ENCODE data around the gene ZNF345.

Gene ZNF345

DNA sequence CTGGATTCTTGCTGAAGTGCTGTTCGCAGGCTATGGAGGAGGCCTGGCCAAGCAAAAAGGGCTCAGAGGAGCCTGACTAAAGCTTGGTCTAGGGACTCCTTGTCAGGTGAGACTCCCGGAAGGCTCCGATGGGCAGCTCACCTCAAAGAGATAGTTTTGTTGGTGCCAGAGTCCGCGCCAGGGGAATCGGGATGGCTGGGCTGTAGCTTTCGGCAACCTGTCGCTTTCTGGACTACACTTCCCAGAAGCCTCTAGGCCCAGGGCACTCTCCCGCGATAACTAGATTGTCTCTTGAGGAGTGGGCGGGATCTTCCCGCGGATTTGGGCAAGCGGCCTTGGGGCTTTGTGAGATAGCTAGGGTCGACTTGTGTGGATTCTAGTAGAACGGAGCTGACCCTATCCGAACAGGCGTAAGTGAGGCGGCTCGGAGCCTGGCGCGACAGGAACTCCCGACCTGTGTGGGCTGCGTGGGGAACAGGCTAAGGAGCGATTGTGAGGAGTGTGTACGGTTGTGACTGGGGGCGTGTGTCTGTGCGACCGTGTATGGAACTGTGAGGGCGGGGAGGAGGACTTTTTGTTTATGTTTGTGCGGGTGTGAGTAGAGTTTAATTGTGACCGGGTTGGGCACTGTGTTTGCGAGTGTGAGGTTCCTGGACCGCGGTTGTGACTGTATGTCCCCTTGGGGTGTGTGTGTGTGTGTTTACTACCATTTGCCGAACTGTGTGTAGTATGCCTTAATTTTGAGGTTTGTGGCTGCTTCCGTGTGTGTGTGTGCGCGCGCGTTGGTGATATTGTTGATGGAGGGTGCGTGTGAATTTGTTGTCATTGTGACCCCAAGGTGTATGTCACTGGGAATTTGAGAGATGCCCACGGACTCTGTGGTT is at the start of gene ZNF345:
ZNF345 (plus strand) TSS at position 318 of the 884 bp plus-strand sequence. CDS start 25,955 bp downstream, outside the sequence.
- peak; percentile 88 for DNase-seq

DNA sequence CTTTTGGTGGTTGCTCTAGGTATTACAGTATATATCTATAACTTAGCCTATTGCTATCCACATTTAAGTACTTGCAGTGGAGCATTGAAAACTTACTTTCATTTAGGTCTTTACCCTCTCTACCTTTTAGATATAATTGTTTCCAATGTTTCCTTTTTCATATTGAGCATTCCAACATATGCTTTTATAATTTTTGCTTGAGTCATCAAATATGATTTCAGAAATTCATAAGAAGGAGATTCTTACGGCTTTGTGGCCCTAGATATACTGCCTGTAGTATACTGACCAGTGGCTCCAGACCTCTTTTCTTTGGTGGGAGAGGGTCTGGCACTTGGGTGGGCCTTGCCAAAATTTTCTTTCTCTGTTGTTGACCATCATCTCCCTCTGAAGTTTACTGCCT is 45.3 kb upstream of the ZNF345 start:
- no peak for DNase-seq

DNA sequence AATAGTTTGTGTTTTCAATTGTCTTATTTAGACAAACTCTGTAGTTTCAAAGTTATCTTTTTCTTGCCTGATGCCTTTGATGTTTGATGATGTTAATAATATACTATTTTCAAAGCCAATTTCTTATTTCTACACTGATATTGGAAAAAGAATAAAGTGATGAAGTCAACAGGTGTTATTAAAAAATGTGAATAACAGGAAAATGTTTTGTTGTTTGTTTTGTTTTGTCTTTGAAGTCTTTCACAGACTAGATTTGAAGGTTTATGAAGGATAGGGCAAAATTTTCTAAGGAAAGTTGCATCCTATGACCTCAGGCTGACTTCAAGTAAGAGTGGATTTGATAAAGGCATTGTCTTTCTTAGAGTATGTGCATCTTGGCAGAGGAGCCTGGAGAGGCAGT is 43.6 kb upstream of the ZNF345 start:
- DNase-seq = no peak

DNA sequence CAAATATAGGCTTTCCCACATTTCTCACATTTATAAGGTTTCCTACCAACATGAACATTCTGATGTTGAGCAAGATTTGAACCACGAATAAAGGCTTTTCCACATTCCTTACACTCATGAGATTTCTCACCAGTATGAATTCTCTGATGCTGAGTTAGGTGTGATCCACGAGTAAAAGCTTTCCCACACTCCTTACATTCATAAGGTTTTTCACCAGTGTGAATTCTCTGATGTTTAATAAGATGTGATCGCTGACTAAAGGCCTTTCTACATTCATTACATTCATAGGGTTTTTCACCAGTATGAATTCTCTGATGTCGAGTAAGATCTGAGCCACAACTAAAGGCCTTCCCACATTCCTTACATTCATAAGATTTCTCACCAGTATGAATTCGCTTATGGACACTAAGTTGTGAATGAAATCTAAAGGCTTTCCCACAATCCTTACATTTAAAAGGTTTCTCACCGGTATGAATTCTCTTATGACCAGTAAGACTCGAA is 31.5 kb upstream of the ZNF345 start:
- DNase-seq = no peak

DNA sequence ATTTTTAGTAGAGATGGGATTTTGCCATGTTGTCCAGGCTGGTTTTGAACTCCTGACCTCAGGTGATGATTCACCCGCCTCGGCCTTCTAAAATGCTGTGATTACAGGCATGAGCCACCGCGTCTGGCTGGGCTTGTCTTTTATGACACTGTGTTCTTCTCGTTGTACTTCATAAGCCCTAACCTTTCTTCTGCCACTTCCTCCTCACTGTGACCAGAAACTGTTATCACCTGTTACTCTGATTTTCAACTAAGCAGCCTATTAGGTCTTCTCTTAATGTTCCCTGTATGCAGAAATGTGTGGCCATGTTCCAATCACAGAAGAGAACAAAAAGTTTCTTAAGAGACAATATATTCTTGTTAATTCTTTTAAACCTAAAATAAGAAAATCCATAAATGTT is 28.9 kb upstream of the ZNF345 start:
- no peak for DNase-seq

DNA sequence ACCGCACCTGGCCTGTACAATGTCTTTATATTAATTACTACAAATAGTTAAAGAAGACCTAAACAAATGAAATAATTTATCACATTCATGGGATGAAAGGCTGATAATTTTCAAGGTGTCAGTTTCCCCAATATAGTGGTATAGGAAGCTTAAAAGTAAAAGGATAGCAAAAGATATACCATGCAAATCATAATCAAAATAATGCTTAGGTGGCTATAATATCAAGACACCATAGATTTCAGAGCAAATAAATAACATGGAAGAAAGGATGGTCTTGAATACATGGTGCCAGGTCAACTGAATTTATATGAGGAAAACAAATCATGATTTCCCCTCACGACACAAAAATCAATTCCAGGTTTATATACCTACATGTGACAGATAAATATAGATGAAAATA is 17.2 kb upstream of the ZNF345 start:
- no peak for DNase-seq

DNA sequence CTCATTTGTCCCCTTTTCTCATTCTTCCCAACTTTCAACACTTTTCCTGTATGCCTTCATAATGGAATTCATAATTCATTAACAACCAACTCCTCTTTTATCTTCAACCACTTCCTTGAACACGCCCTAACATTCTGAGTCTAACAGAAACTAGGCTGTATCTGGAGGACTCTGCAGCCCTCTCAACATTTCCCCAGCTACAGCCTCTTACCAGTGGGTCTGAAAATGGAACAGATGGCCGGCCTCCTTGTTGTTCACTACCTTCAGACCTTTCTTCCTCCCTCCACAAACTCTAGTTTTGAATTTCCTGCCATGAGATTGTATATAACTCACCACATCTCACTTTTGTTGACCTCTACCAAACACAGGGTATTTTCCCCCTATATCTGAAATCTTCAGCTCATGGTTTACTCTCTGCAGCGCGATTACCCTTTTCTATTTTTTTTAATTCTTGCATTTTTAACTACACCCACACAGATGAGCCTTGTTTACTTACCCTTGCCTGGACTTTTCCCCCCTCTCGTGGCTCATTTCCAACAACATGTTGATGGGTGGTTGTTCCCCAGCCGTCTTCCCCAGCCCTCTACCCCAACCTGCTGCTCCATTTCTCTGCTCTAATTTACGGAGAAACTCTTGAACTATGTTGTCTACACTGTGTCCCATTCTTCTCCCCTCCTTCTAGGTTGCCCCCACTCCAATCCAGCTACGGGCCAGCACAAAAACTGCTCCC is 13.3 kb upstream of the ZNF345 start:
- DNase-seq = no peak

DNA sequence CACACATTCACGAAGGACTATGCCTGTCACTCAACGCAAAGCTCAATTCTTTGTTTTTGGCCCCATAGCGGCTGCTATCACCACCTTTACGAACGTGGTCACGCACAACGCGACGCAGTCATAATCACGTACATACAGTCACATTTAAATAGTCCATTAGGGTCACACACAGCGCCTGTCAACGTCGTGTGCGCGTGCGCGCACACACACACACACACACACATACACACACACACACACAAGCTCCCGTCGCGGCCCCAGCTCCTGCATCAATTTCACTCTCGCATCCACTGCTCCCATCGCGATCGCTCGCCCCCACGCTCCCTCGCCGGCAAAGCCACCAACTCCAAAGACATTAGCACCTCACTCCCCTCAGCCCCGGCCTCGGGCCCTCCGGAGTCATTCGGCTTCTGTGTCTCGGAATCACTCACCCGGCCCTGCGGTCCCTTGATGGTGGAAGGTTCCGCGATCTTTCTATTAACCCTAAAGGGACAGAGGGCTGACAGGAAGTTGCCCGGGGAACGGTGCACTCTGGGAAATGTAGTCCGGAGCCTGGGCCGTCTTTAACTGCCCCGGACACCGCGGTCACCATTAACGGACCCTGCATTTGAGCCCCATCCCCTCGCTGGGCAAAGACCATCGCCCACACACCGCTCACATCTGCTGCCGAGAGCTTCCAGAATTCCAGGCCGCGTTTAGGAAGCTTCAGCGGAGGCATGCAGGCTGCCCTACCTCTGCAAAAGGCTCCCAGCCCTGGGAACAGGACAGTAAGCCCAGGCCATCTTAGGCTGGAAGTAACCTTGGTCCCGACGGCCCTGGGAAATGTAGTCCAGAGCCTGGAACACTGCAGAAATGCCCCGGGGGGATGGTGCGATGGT is 12.5 kb upstream of the ZNF345 start, which contains the start of gene ZNF790:
ZNF790 (minus strand) TSS at position 482 of the 878 bp plus-strand sequence. CDS start 12,768 bp downstream, outside the sequence.
- DNase-seq = peak; percentile 87

DNA sequence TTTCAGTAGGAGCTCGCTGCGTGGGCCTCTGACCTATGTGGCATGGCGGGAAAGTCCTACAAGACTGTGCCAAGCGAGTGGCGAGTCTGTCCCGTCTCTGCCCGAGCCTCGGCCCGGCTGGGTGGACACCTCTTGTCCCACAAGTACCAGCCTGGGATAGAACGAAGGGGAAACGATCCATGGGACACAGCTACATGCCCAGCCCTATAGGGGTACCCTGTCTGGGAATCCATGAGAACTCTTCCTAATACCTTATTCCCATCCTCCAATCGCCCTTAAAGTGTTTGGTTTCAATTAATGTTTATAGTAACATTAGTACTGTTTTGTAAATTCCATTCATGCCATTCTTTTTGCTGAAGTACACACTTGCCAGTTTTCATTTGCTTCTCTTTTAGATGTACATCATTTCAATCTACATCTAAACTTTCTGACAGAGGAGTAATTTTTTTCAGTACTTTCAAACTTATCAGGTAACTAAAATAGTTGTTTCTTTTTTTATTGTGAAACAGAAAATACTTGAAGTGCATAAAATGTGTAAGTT is 11.8 kb upstream of the ZNF345 start:
- no peak for DNase-seq

DNA sequence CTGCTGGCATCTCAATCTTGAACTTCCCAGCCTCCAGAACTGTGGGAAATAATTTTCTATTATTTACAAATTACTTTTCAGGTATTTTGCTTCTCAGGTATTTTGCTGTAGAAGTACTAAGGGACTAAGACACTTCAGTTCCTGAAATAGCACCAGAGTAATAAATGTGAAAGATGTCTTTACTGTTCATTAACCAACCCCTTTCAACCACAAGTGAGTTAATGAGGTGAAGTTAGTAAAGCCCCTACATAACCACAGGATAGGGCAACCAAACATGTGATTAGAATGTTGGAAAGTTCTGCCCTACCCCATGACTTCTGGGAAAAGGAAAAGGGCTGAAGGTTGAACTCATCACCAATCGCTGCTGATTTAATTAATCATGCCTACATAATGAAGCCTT is 2.7 kb upstream of the ZNF345 start:
- no peak for DNase-seq

DNA sequence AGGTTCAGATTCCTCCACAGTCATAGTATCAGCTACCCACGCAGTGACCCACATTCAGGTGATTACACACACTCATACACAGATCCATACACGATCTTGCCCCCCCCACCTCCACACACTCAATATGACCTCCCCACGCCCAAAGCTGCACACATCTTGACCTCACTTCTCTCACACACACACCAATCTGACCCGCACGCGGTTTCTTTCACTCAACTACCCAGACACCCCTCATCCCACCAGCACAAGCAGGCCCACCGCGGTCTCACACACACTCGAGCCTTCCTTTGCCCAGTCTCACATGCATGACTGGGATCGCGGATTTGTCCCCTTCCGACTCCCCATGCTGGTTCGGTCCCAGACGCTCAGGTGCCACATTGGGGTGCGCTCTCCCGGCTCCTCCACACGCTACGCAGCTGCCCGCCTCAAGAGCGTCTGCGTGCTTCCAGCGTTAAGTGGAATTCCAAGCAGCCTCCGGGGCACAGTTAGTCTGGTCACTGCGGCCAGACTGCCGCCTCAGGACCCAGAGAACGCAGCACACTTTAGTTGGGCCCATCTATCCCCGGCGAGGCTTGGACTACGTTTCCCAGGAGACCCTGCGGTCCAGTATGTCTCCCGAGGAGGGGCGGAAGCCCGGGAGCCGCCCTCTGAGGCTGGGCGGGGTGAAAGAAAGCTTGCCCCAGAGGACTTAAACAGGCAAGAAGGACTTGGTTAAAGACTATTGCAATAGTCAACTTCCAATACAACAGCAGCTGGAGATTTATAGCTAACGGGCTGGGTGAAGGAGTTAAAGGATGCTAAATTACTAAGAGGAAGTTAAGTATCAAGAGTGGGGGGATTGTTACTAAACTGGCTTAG is 746 bp upstream of the ZNF345 start:
- DNase-seq = peak; percentile 90

DNA sequence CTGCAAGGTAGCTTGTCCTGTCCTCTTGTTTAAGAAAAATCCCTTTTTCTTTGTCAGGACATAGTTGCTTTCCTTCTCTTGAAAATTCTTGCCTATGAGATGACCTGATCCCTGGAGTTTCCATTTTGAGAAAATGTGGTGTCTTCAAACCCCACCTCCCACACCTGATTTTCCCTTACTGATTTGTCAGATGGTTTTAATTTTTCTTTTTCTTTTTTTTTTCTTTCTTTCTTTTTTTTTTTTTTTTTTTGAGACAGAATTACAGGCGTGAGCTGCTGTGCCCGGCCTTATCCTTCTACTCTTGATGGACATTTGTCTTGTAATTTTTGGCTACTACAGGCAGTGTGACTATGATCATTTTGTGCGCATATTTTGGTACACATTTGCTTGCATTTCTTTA is 1.2 kb downstream of the ZNF345 start:
- no peak for DNase-seq

DNA sequence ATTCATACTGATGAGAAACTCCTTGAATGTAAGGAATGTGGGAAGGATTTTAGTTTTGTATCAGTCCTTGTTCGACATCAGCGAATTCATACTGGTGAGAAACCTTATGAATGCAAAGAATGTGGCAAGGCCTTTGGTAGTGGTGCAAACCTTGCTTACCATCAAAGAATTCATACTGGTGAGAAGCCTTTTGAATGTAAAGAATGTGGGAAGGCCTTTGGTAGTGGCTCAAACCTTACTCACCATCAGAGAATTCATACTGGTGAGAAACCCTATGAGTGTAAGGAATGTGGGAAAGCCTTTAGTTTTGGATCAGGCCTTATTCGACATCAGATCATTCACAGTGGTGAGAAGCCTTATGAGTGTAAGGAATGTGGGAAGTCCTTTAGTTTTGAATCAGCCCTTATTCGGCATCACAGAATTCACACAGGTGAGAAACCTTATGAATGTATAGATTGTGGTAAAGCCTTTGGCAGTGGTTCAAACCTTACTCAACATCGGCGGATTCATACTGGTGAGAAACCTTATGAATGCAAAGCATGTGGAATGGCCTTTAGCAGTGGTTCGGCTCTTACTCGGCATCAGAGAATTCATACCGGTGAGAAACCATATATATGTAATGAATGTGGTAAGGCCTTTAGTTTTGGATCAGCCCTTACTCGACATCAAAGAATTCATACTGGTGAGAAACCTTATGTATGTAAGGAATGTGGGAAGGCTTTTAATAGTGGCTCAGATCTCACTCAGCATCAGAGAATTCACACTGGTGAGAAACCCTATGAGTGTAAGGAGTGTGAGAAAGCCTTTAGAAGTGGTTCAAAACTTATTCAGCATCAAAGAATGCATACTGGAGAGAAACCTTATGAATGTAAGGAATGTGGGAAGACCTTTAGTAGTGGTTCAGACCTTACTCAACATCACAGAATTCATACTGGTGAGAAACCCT is 26.6 kb downstream of the ZNF345 start:
- DNase-seq = no peak

DNA sequence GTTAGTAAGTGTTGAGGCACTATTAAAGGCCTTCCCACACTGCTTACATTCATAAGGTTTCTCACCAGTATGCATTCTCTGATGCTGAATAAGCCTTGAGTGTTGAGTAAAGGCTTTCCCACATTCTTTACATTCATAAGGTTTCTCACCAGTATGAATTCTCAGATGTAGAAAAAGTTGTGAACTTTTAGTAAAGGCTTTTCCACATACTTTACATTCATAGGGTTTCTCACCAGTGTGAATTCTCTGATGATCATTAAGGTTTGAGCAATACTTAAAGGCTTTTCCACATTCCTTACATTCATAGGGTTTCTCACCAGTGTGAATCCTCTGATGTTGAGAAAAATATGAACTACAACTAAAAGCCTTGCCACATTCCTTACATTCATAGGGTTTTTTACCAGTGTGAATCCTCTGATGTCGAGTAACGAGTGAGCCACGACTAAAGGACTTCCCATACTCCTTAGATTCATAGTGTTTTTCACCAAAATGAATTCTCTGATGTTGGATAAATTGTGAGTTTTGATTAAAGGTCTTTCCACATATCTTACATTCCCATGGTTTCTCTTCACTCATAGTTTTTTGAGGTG is 41.2 kb downstream of the ZNF345 start:
- DNase-seq = no peak

DNA sequence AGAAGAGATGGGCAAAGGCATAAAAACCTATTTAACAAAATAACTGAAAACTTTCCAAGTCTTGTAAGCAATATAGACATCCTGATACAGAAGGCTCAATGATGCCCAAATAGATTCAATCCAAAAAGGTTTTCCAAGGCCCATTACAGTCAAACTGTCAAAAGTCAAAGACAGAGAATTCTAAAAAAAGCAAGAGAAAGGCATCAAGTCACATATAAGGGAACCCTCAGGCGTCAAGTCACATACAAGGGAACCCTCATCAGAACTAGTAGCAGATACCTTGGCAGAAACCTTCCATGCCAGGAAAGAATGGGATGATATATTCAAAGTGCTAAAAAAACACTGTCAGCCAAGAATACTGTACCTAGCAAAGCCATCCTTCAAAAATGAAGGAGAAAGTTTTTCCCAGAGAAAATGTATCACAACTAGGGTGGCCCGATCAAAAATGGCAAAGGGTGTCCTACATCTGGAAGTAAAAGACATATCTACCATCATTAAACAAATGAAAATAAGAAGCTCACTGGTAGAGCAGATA is 44.2 kb downstream of the ZNF345 start:
- DNase-seq = no peak

DNA sequence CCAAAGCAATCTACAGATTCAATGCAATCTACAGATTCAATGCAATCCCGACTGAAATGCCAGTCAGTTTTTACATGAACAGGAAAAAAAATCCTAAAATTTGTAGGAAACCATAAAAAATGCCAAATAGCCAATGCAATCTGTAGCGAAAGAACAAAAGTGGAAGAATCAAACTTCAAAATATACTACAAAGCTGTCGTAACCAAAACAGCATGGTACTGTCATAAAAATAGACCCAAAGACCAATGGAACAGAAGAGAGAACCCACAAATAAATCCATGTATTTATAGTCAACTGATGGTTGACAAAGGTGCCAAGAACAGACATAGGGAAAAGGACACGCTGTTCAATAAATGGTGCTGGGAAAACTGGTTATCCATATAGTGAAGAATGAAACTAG is 47.7 kb downstream of the ZNF345 start:
- no peak for DNase-seq

DNA sequence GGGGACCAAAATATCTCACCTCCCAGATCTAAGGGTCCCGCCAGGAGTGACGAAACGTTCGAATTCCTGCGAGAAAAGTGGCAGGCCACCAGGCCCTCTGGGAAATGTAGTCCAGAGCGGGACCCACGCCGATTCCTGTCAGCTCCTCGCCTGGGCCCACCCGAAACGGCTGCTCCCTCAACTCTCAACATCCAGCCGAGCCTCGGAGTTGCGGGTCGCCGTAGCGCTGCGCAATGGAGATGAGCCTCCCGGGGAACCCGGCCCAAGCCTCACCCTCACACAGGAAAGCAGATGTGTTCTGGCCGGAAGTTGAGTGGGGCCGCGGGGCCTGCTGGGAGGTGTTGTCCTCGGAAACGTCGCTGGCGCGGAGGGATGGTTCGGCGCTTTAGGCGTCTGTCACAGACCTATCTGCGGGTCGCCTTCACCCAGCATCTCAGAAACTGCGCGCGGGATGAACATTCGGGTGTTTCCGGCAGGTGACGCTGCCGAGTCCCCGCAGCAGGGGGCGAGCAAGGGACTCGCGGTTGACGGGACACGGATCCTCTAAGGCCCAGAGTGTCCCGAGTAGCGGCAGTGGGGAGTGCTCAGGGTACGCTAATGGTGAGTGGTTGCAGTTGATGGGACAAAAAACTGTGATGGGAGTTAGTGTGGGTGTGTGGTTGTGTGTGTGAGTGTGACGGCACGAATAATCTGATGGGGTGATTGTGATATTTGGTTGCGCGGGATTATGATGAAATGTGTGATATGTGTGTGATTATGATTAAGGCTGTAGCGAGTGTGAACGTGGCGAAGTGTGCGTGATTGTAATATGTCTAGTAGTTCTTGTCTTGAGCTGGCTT is 65.5 kb downstream of the ZNF345 start, which contains the start of the genes ZNF568 and ZNF829:
ZNF568 (plus strand) TSS at position 341 of the 839 bp plus-strand sequence. CDS start 6,439 bp downstream, outside the sequence.
ZNF829 (minus strand) TSS at position 300 of the 839 bp plus-strand sequence. CDS start 1,124 bp downstream, outside the sequence.
- peak; percentile 94 for DNase-seq

DNA sequence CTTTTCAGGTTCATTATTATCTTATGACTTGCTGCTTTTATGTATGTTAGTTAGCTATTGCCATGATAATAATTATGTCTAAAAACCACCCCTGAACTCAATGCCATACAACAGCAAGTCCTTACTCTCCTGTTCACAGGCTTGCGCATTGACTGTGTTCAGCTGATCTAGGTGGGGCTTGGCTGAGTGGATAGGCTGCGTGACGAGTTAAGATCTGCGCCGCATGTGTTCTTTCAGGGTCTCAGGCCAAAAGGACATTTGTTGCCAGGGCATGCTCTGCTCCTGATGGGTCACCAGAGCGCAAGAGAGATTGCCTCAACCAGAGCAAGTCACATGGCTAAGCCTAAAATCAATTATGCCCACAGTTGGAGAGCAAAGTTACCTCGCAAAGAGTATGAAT is 66.3 kb downstream of the ZNF345 start:
- no peak for DNase-seq
